ENCODE data around the gene BBS1. TPM values are rescaled to one million over a fixed set of nuclear protein-coding genes. Genes with fewer than 3 reads are reported as not detected.

Gene BBS1
- total RNA-seq, 1 donor from 2014 or later: 14.6 TPM

- H3K27ac ChIP-seq (ENCODE audit: low read depth, low read length): no peak overlapping the region
- no peaks in the 10 kb centered on the region for H3K4me1 ChIP-seq (ENCODE audit: control insufficient read depth in 3 of 3, insufficient read depth in 3 of 3, low read length in 3 of 3)
- peaks cover 27 to 48% (median 34%) of the 10 kb centered on the region in 3 donors for H3K36me3 ChIP-seq (ENCODE audit: control insufficient read depth in 3 of 3, insufficient read depth in 3 of 3, low read length in 3 of 3)
- no peaks in the 10 kb centered on the region for H3K9me3 ChIP-seq (ENCODE audit: control insufficient read depth in 3 of 3, low read length in 3 of 3)
- H3K9ac ChIP-seq (ENCODE audit: low read depth in 1 of 3, low read length in 3 of 3): no peak overlapping the region
- no peaks in the 10 kb centered on the region for H3K27me3 ChIP-seq (ENCODE audit: control insufficient read depth in 3 of 3, insufficient read depth in 3 of 3, low read length in 3 of 3)
- no peak overlapping the region for H3K4me3 ChIP-seq (ENCODE audit: low read length in 3 of 3)
Measured at GRCh38 chr11:66491315-66491935, 19.0 kb upstream of the BBS1 start.

- no peak overlapping the region for H3K4me3 ChIP-seq (ENCODE audit: low read length in 3 of 3)
- H3K4me1 ChIP-seq (ENCODE audit: control insufficient read depth in 3 of 3, insufficient read depth in 3 of 3, low read length in 3 of 3): no peaks in the 10 kb centered on the region
- H3K9ac ChIP-seq (ENCODE audit: low read depth in 1 of 3, low read length in 3 of 3): no peak overlapping the region
- H3K27ac ChIP-seq (ENCODE audit: low read depth, low read length): no peak overlapping the region
- peaks cover 30 to 52% (median 40%) of the 10 kb centered on the region in 3 donors for H3K36me3 ChIP-seq (ENCODE audit: control insufficient read depth in 3 of 3, insufficient read depth in 3 of 3, low read length in 3 of 3)
- no peaks in the 10 kb centered on the region for H3K27me3 ChIP-seq (ENCODE audit: control insufficient read depth in 3 of 3, insufficient read depth in 3 of 3, low read length in 3 of 3)
- H3K9me3 ChIP-seq (ENCODE audit: control insufficient read depth in 3 of 3, low read length in 3 of 3): no peaks in the 10 kb centered on the region
Measured at GRCh38 chr11:66492161-66492865, 18.1 kb upstream of the BBS1 start.

- Histone ChIP-seq H3K4me1 (ENCODE audit: control insufficient read depth in 3 of 3, insufficient read depth in 3 of 3, low read length in 3 of 3) (no peaks in the 10 kb centered on the region), H3K36me3 (ENCODE audit: control insufficient read depth in 3 of 3, insufficient read depth in 3 of 3, low read length in 3 of 3) (peaks cover 24 to 47% (median 34%) of the 10 kb centered on the region in 3 donors), H3K4me3 (ENCODE audit: low read length in 3 of 3) (no peak overlapping the region), H3K27ac (ENCODE audit: low read depth, low read length) (no peak overlapping the region), H3K27me3 (ENCODE audit: control insufficient read depth in 3 of 3, insufficient read depth in 3 of 3, low read length in 3 of 3) (no peaks in the 10 kb centered on the region), H3K9ac (ENCODE audit: low read depth in 1 of 3, low read length in 3 of 3) (no peak overlapping the region), H3K9me3 (ENCODE audit: control insufficient read depth in 3 of 3, low read length in 3 of 3) (no peaks in the 10 kb centered on the region)
Measured at GRCh38 chr11:66493130-66493529, 17.3 kb upstream of the BBS1 start.

- H3K36me3 ChIP-seq (ENCODE audit: control insufficient read depth in 3 of 3, insufficient read depth in 3 of 3, low read length in 3 of 3): peaks cover 17 to 41% (median 32%) of the 10 kb centered on the region in 3 donors
- no peak overlapping the region for H3K9ac ChIP-seq (ENCODE audit: low read depth in 1 of 3, low read length in 3 of 3)
- H3K9me3 ChIP-seq (ENCODE audit: control insufficient read depth in 3 of 3, low read length in 3 of 3): no peaks in the 10 kb centered on the region
- no peak overlapping the region for H3K27ac ChIP-seq (ENCODE audit: low read depth, low read length)
- no peaks in the 10 kb centered on the region for H3K4me1 ChIP-seq (ENCODE audit: control insufficient read depth in 3 of 3, insufficient read depth in 3 of 3, low read length in 3 of 3)
- H3K27me3 ChIP-seq (ENCODE audit: control insufficient read depth in 3 of 3, insufficient read depth in 3 of 3, low read length in 3 of 3): no peaks in the 10 kb centered on the region
- no peak overlapping the region for H3K4me3 ChIP-seq (ENCODE audit: low read length in 3 of 3)
Measured at GRCh38 chr11:66494458-66494857, 16.0 kb upstream of the BBS1 start.

GRCh38 chr11:66494935-66495334 lies 15.5 kb upstream of the BBS1 start:
- Histone ChIP-seq H3K27ac (ENCODE audit: low read depth, low read length) (no peak overlapping the region), H3K36me3 (ENCODE audit: control insufficient read depth in 3 of 3, insufficient read depth in 3 of 3, low read length in 3 of 3) (peaks cover 16 to 36% (median 31%) of the 10 kb centered on the region in 3 donors), H3K4me3 (ENCODE audit: low read length in 3 of 3) (no peak overlapping the region), H3K27me3 (ENCODE audit: control insufficient read depth in 3 of 3, insufficient read depth in 3 of 3, low read length in 3 of 3) (no peaks in the 10 kb centered on the region), H3K4me1 (ENCODE audit: control insufficient read depth in 3 of 3, insufficient read depth in 3 of 3, low read length in 3 of 3) (no peaks in the 10 kb centered on the region), H3K9me3 (ENCODE audit: control insufficient read depth in 3 of 3, low read length in 3 of 3) (no peaks in the 10 kb centered on the region), H3K9ac (ENCODE audit: low read depth in 1 of 3, low read length in 3 of 3) (no peak overlapping the region)

GRCh38 chr11:66495401-66495854 lies 15.0 kb upstream of the BBS1 start:
- Histone ChIP-seq H3K36me3 (ENCODE audit: control insufficient read depth in 3 of 3, insufficient read depth in 3 of 3, low read length in 3 of 3) (peaks cover 16 to 36% (median 31%) of the 10 kb centered on the region in 3 donors), H3K4me3 (ENCODE audit: low read length in 3 of 3) (no peak overlapping the region), H3K27ac (ENCODE audit: low read depth, low read length) (no peak overlapping the region), H3K9me3 (ENCODE audit: control insufficient read depth in 3 of 3, low read length in 3 of 3) (no peaks in the 10 kb centered on the region), H3K4me1 (ENCODE audit: control insufficient read depth in 3 of 3, insufficient read depth in 3 of 3, low read length in 3 of 3) (no peaks in the 10 kb centered on the region), H3K9ac (ENCODE audit: low read depth in 1 of 3, low read length in 3 of 3) (no peak overlapping the region), H3K27me3 (ENCODE audit: control insufficient read depth in 3 of 3, insufficient read depth in 3 of 3, low read length in 3 of 3) (no peaks in the 10 kb centered on the region)

- Histone ChIP-seq H3K9ac (ENCODE audit: low read depth in 1 of 3, low read length in 3 of 3) (no peak overlapping the region), H3K27me3 (ENCODE audit: control insufficient read depth in 3 of 3, insufficient read depth in 3 of 3, low read length in 3 of 3) (no peaks in the 10 kb centered on the region), H3K27ac (ENCODE audit: low read depth, low read length) (no peak overlapping the region), H3K36me3 (ENCODE audit: control insufficient read depth in 3 of 3, insufficient read depth in 3 of 3, low read length in 3 of 3) (peaks cover 16 to 31% (median 29%) of the 10 kb centered on the region in 3 donors), H3K4me3 (ENCODE audit: low read length in 3 of 3) (no peak overlapping the region), H3K9me3 (ENCODE audit: control insufficient read depth in 3 of 3, low read length in 3 of 3) (no peaks in the 10 kb centered on the region), H3K4me1 (ENCODE audit: control insufficient read depth in 3 of 3, insufficient read depth in 3 of 3, low read length in 3 of 3) (no peaks in the 10 kb centered on the region)
Measured at GRCh38 chr11:66497206-66497605, 13.2 kb upstream of the BBS1 start.

GRCh38 chr11:66498506-66498905 lies 11.9 kb upstream of the BBS1 start:
- no peak overlapping the region for H3K4me3 ChIP-seq (ENCODE audit: low read length in 3 of 3)
- peaks cover 8 to 20% (median 16%) of the 10 kb centered on the region in 3 donors for H3K36me3 ChIP-seq (ENCODE audit: control insufficient read depth in 3 of 3, insufficient read depth in 3 of 3, low read length in 3 of 3)
- H3K9ac ChIP-seq (ENCODE audit: low read depth in 1 of 3, low read length in 3 of 3): no peak overlapping the region
- no peaks in the 10 kb centered on the region for H3K27me3 ChIP-seq (ENCODE audit: control insufficient read depth in 3 of 3, insufficient read depth in 3 of 3, low read length in 3 of 3)
- no peaks in the 10 kb centered on the region for H3K4me1 ChIP-seq (ENCODE audit: control insufficient read depth in 3 of 3, insufficient read depth in 3 of 3, low read length in 3 of 3)
- H3K9me3 ChIP-seq (ENCODE audit: control insufficient read depth in 3 of 3, low read length in 3 of 3): no peaks in the 10 kb centered on the region
- no peak overlapping the region for H3K27ac ChIP-seq (ENCODE audit: low read depth, low read length)

GRCh38 chr11:66505276-66505816 lies 5.1 kb upstream of the BBS1 start:
- Histone ChIP-seq H3K36me3 (ENCODE audit: control insufficient read depth in 3 of 3, insufficient read depth in 3 of 3, low read length in 3 of 3) (peaks cover 5 to 10% (median 7%) of the 10 kb centered on the region in 3 donors), H3K27ac (ENCODE audit: low read depth, low read length) (no peak overlapping the region), H3K9ac (ENCODE audit: low read depth in 1 of 3, low read length in 3 of 3) (no peak overlapping the region), H3K27me3 (ENCODE audit: control insufficient read depth in 3 of 3, insufficient read depth in 3 of 3, low read length in 3 of 3) (no peaks in the 10 kb centered on the region), H3K4me3 (ENCODE audit: low read length in 3 of 3) (no peak overlapping the region), H3K4me1 (ENCODE audit: control insufficient read depth in 3 of 3, insufficient read depth in 3 of 3, low read length in 3 of 3) (peaks cover 0 to 3% (median 2%) of the 10 kb centered on the region in 3 donors), H3K9me3 (ENCODE audit: control insufficient read depth in 3 of 3, low read length in 3 of 3) (no peaks in the 10 kb centered on the region)

- peaks cover 7 to 13% (median 9%) of the 10 kb centered on the region in 3 donors for H3K4me1 ChIP-seq (ENCODE audit: control insufficient read depth in 3 of 3, insufficient read depth in 3 of 3, low read length in 3 of 3)
- H3K27ac ChIP-seq (ENCODE audit: low read depth, low read length): no peak overlapping the region
- no peaks in the 10 kb centered on the region for H3K27me3 ChIP-seq (ENCODE audit: control insufficient read depth in 3 of 3, insufficient read depth in 3 of 3, low read length in 3 of 3)
- no peak overlapping the region for H3K9ac ChIP-seq (ENCODE audit: low read depth in 1 of 3, low read length in 3 of 3)
- H3K36me3 ChIP-seq (ENCODE audit: control insufficient read depth in 3 of 3, insufficient read depth in 3 of 3, low read length in 3 of 3): peaks cover 10 to 20% (median 11%) of the 10 kb centered on the region in 3 donors
- no peaks in the 10 kb centered on the region for H3K9me3 ChIP-seq (ENCODE audit: control insufficient read depth in 3 of 3, low read length in 3 of 3)
- H3K4me3 ChIP-seq (ENCODE audit: low read length in 3 of 3): no peak overlapping the region
Measured at GRCh38 chr11:66509131-66509561, 1.3 kb upstream of the BBS1 start.

Measured in skeletal muscle tissue (tissue), 4 donors.